ENCODE measurements around the gene CRLF2. TPM values are rescaled to one million over a fixed set of nuclear protein-coding genes. Genes with fewer than 3 reads are reported as not detected.

Gene CRLF2
- total and polyA plus RNA-seq, 2 donors from 2014 or later: 1.6 TPM; not detected in 1

GRCh38 chrX:1218286-1218685 lies 5.8 kb upstream of the CRLF2 start:
- Histone ChIP-seq H3K36me3 (ENCODE audit: control insufficient read depth in 2 of 3, insufficient read depth in 3 of 3, low read length in 3 of 3) (no peaks in the 10 kb centered on the region), H3K27ac (ENCODE audit: low read depth in 2 of 2, low read length in 2 of 2) (no peak overlapping the region), H3K4me3 (ENCODE audit: low read length in 3 of 3) (no peak overlapping the region), H3K9ac (ENCODE audit: low read length in 3 of 3) (no peak overlapping the region), H3K4me1 (ENCODE audit: control insufficient read depth in 2 of 3, insufficient read depth in 2 of 3, low read depth in 1 of 3, low read length in 3 of 3) (no peaks in the 10 kb centered on the region), H3K9me3 (ENCODE audit: control insufficient read depth in 2 of 3, insufficient read depth in 1 of 3, low read length in 3 of 3) (peaks cover 0 to 2% (median 0%) of the 10 kb centered on the region in 3 donors), H3K27me3 (ENCODE audit: control insufficient read depth, insufficient read depth, low read length) (no peaks in the 10 kb centered on the region)
- TF ChIP-seq CTCF (IDR thresholded peaks at IDR 0.05; ENCODE audit: borderline replicate concordance, extremely low read depth, insufficient read depth): no peak
- FAIRE-seq (no peak), DNase-seq (no peak)
- intact Hi-C loops (cut with DNase I): no loop called here

GRCh38 chrX:1215123-1215823 lies 2.8 kb upstream of the CRLF2 start:
- FAIRE-seq (no peak), DNase-seq (no peak)
- Histone ChIP-seq H3K36me3 (ENCODE audit: control insufficient read depth in 2 of 3, insufficient read depth in 3 of 3, low read length in 3 of 3) (no peaks in the 10 kb centered on the region), H3K27me3 (ENCODE audit: control insufficient read depth, insufficient read depth, low read length) (no peaks in the 10 kb centered on the region), H3K9ac (ENCODE audit: low read length in 3 of 3) (no peak overlapping the region), H3K4me3 (ENCODE audit: low read length in 3 of 3) (no peak overlapping the region), H3K4me1 (ENCODE audit: control insufficient read depth in 2 of 3, insufficient read depth in 2 of 3, low read depth in 1 of 3, low read length in 3 of 3) (no peaks in the 10 kb centered on the region), H3K9me3 (ENCODE audit: control insufficient read depth in 2 of 3, insufficient read depth in 1 of 3, low read length in 3 of 3) (no peaks in the 10 kb centered on the region), H3K27ac (ENCODE audit: low read depth in 2 of 2, low read length in 2 of 2) (no peak overlapping the region)
- intact Hi-C loops (cut with DNase I): no loop called here
- TF ChIP-seq CTCF (IDR thresholded peaks at IDR 0.05; ENCODE audit: borderline replicate concordance, extremely low read depth, insufficient read depth): no peak

- H3K9me3 ChIP-seq (ENCODE audit: control insufficient read depth in 2 of 3, insufficient read depth in 1 of 3, low read length in 3 of 3): no peaks in the 10 kb centered on the region
- no peaks in the 10 kb centered on the region for H3K27me3 ChIP-seq (ENCODE audit: control insufficient read depth, insufficient read depth, low read length)
- H3K27ac ChIP-seq (ENCODE audit: low read depth in 2 of 2, low read length in 2 of 2): no peak overlapping the region
- no peak for TF ChIP-seq CTCF (IDR thresholded peaks at IDR 0.05; ENCODE audit: borderline replicate concordance, extremely low read depth, insufficient read depth)
- H3K4me1 ChIP-seq (ENCODE audit: control insufficient read depth in 2 of 3, insufficient read depth in 2 of 3, low read depth in 1 of 3, low read length in 3 of 3): no peaks in the 10 kb centered on the region
- FAIRE-seq (no peak), DNase-seq (peak in 1 of 5 donors; percentile 37)
- H3K4me3 ChIP-seq (ENCODE audit: low read length in 3 of 3): no peak overlapping the region
- H3K36me3 ChIP-seq (ENCODE audit: control insufficient read depth in 2 of 3, insufficient read depth in 3 of 3, low read length in 3 of 3): no peaks in the 10 kb centered on the region
- no peak overlapping the region for H3K9ac ChIP-seq (ENCODE audit: low read length in 3 of 3)
- intact Hi-C loops (cut with DNase I): no loop called here
Measured at GRCh38 chrX:1213971-1214370, 1.5 kb upstream of the CRLF2 start.

- Histone ChIP-seq H3K27ac (ENCODE audit: low read depth in 2 of 2, low read length in 2 of 2) (no peak overlapping the region), H3K27me3 (ENCODE audit: control insufficient read depth, insufficient read depth, low read length) (no peaks in the 10 kb centered on the region), H3K4me3 (ENCODE audit: low read length in 3 of 3) (no peak overlapping the region), H3K4me1 (ENCODE audit: control insufficient read depth in 2 of 3, insufficient read depth in 2 of 3, low read depth in 1 of 3, low read length in 3 of 3) (no peaks in the 10 kb centered on the region), H3K36me3 (ENCODE audit: control insufficient read depth in 2 of 3, insufficient read depth in 3 of 3, low read length in 3 of 3) (no peaks in the 10 kb centered on the region), H3K9me3 (ENCODE audit: control insufficient read depth in 2 of 3, insufficient read depth in 1 of 3, low read length in 3 of 3) (no peaks in the 10 kb centered on the region), H3K9ac (ENCODE audit: low read length in 3 of 3) (no peak overlapping the region)
- FAIRE-seq: no peak
- TF ChIP-seq CTCF (IDR thresholded peaks at IDR 0.05; ENCODE audit: borderline replicate concordance, extremely low read depth, insufficient read depth): no peak
- intact Hi-C loops (cut with DNase I): no loop called here
- no peak for DNase-seq
Measured at GRCh38 chrX:1210844-1211243, 1.6 kb downstream of the CRLF2 start.

Data from kidney (tissue), 14 donors.